H1 (cell line): Measurements from ENCODE around the gene CMTM3. TPM values are rescaled to one million over a fixed set of nuclear protein-coding genes. Genes with fewer than 3 reads are reported as not detected.
A peak's percentile ranks its signal among the peaks of the same experiment; 100 is the strongest.

ENCODE experiments used
- CTCF ChIA-PET: fragments of 300-600 bp; sonication (Branson Sonifier 250); formaldehyde crosslinking; loops from one replicate; lab custom pipeline; 2021; ENCODE audit not compliant: partially characterized antibody; lab: Charles Lee
- POLR2A ChIA-PET: fragments of 300-600 bp; sonication (Branson Sonifier 250); formaldehyde crosslinking; loops from one replicate; lab custom pipeline; 2021; ENCODE audit warnings: inconsistent platforms; ENCODE audit not compliant: partially characterized antibody; lab: Charles Lee
- DNase-seq, 2 experiments: peaks; one replicate each; pipeline versions ENCODE4 v3.0.0 to v3.0.0-alpha.2; 2010 to 2022; ENCODE audit warnings: low spot score in 2 of 2, low read depth in 1 of 2, mixed read lengths in 1 of 2
- FAIRE-seq: peaks from 2 replicates; lab custom pipeline; 2011; peaks lifted over from hg19 to GRCh38; lab: Jason Lieb, UNC
- H2AFZ ChIP-seq: 2 replicates; pipeline ENCODE4 v1.8.1; 2012; ENCODE audit warnings: low read length, inconsistent platforms
- H2AK5ac ChIP-seq: 2 replicates; pipeline ENCODE4 v1.6.1; 2013; ENCODE audit warnings: low read depth, low read length
- H2BK120ac ChIP-seq: replicated peaks from 2 replicates; pipeline ENCODE3; 2013; ENCODE audit warnings: low read depth, low read length, inconsistent platforms
- H2BK12ac ChIP-seq: 2 replicates; pipeline ENCODE4 v1.6.1; 2013; ENCODE audit warnings: low read depth, low read length
- H2BK15ac ChIP-seq: 2 replicates; pipeline ENCODE4 v1.6.1; 2013; ENCODE audit warnings: low read length
- H2BK20ac ChIP-seq: 2 replicates; pipeline ENCODE4 v1.6.1; 2013; ENCODE audit warnings: low read length
- H2BK5ac ChIP-seq: 2 replicates; pipeline ENCODE4 v1.6.1; 2013; ENCODE audit warnings: low read depth, low read length
- H3K14ac ChIP-seq: 2 replicates; pipeline ENCODE4 v1.6.1; 2013; ENCODE audit warnings: inconsistent platforms; ENCODE audit not compliant: insufficient read length
- H3K18ac ChIP-seq: 2 replicates; pipeline ENCODE4 v1.6.1; 2013; ENCODE audit warnings: low read length; ENCODE audit errors: extremely low read depth
- H3K23ac ChIP-seq: 2 replicates; pipeline ENCODE4 v1.6.1; 2013; ENCODE audit warnings: inconsistent platforms; ENCODE audit not compliant: insufficient read length
- H3K23me2 ChIP-seq: 2 replicates; pipeline ENCODE4 v1.6.1; 2013; ENCODE audit warnings: low read depth, low read length
- H3K27ac ChIP-seq: 2 replicates; pipeline ENCODE4 v1.6.1; 2011; ENCODE audit warnings: low read depth, low read length, inconsistent platforms
- H3K27me3 ChIP-seq, 4 experiments: replicated peaks in 1 of 4; 1 replicate in 1 of 4; 2 replicates in 3 of 4; pipeline versions ENCODE4 v1.6.1 to v1.8.1; 2011 to 2013; ENCODE audit warnings: low read length in 3 of 4, mild to moderate bottlenecking in 3 of 4, inconsistent platforms in 2 of 4, mixed read lengths in 2 of 4, moderate library complexity in 1 of 4; ENCODE audit not compliant: control insufficient read depth in 3 of 4, insufficient read depth in 3 of 4; ENCODE audit errors: extremely low read depth in 1 of 4
- H3K36me3 ChIP-seq, 4 experiments: 2 replicates each; pipeline versions ENCODE4 v1.6.1 to v1.8.1; 2011 to 2013; ENCODE audit warnings: mild to moderate bottlenecking in 4 of 4, low read length in 3 of 4, moderate library complexity in 2 of 4, control low read depth in 1 of 4, inconsistent platforms in 1 of 4; ENCODE audit not compliant: insufficient read depth in 4 of 4, control insufficient read depth in 2 of 4
- H3K4ac ChIP-seq: replicated peaks from 2 replicates; pipeline ENCODE3; 2013; ENCODE audit warnings: low read length, low read depth, mixed read lengths, inconsistent platforms; ENCODE audit not compliant: insufficient read length
- H3K4me1 ChIP-seq, 4 experiments: replicated peaks in 1 of 4; 1 replicate in 1 of 4; 2 replicates in 3 of 4; pipeline versions ENCODE4 v1.6.1 to v1.8.1; 2011 to 2013; ENCODE audit warnings: low read length in 3 of 4, inconsistent platforms in 2 of 4, mixed read lengths in 1 of 4; ENCODE audit not compliant: insufficient read depth in 4 of 4, control insufficient read depth in 3 of 4
- H3K4me2 ChIP-seq, 2 experiments: 2 replicates each; pipeline versions ENCODE4 v1.6.1 to v1.8.1; 2011 to 2013; ENCODE audit warnings: low read depth in 2 of 2, low read length in 2 of 2, control low read depth in 1 of 2, inconsistent platforms in 1 of 2, mild to moderate bottlenecking in 1 of 2; ENCODE audit not compliant: insufficient read depth in 1 of 2
- H3K4me3 ChIP-seq, 4 experiments: fragments of 200-600, 300-600 bp in 1 of 4; sonication (generic), shearing (Covaris generic), sonication (Bioruptor Twin) in 1 of 4; 2 replicates each; pipeline versions ENCODE4 v1.5.1 to v1.8.1; 2011 to 2016; ENCODE audit warnings: low read length in 4 of 4, low read depth in 3 of 4, control low read depth in 2 of 4, inconsistent platforms in 2 of 4, mild to moderate bottlenecking in 2 of 4, mixed read lengths in 1 of 4, moderate library complexity in 1 of 4; ENCODE audit not compliant: insufficient read depth in 2 of 4; ENCODE audit errors: extremely low read depth in 1 of 4
- H3K56ac ChIP-seq: replicated peaks from 2 replicates; pipeline ENCODE3; 2013; ENCODE audit warnings: low read depth, mild to moderate bottlenecking, mixed read lengths, low read length, inconsistent platforms; ENCODE audit not compliant: insufficient read length
- H3K79me1 ChIP-seq: 2 replicates; pipeline ENCODE4 v1.6.1; 2013; ENCODE audit warnings: low read depth, low read length, control low read depth
- H3K79me2 ChIP-seq, 2 experiments: 2 replicates each; pipeline versions ENCODE4 v1.6.1 to v1.8.1; 2012 to 2013; ENCODE audit warnings: low read length in 2 of 2, mild to moderate bottlenecking in 2 of 2, inconsistent platforms in 1 of 2; ENCODE audit not compliant: insufficient read depth in 2 of 2, control insufficient read depth in 1 of 2
- H3K9ac ChIP-seq, 4 experiments: replicated peaks in 1 of 4; 1 replicate in 1 of 4; 2 replicates in 3 of 4; pipeline versions ENCODE4 v1.6.1 to v1.8.1; 2011 to 2013; ENCODE audit warnings: low read depth in 3 of 4, low read length in 3 of 4, control low read depth in 2 of 4, mild to moderate bottlenecking in 2 of 4, moderate library complexity in 2 of 4, inconsistent platforms in 1 of 4; ENCODE audit errors: extremely low read depth in 1 of 4
- H3K9me3 ChIP-seq, 2 experiments: 2 replicates each; pipeline versions ENCODE4 v1.6.1 to v1.8.1; 2012 to 2013; ENCODE audit warnings: mild to moderate bottlenecking in 2 of 2, moderate library complexity in 2 of 2, control low read depth in 1 of 2, inconsistent platforms in 1 of 2, low read depth in 1 of 2, low read length in 1 of 2, mixed read lengths in 1 of 2; ENCODE audit not compliant: insufficient read depth in 2 of 2
- H4K20me1 ChIP-seq, 2 experiments: replicated peaks in 1 of 2; 2 replicates each; pipeline versions ENCODE3 to v1.8.1; 2011 to 2013; ENCODE audit warnings: inconsistent platforms in 2 of 2, low read length in 2 of 2, mild to moderate bottlenecking in 1 of 2; ENCODE audit not compliant: insufficient read depth in 2 of 2, control insufficient read depth in 1 of 2
- H4K5ac ChIP-seq: 2 replicates; pipeline ENCODE4 v1.6.1; 2013; ENCODE audit warnings: low read length, low read depth, mixed read lengths, inconsistent platforms; ENCODE audit not compliant: insufficient read length
- H4K8ac ChIP-seq: 2 replicates; pipeline ENCODE4 v1.8.0; 2013; ENCODE audit warnings: mild to moderate bottlenecking, moderate library complexity, low read length, inconsistent platforms; ENCODE audit not compliant: insufficient read depth; ENCODE audit errors: extremely low read depth
- H4K91ac ChIP-seq: replicated peaks from 2 replicates; pipeline ENCODE3; 2013; ENCODE audit warnings: low read length, mixed read lengths, inconsistent platforms; ENCODE audit not compliant: insufficient read length
- ASH2L ChIP-seq: fragments of 200-600, 300-600 bp; sonication (generic); IDR thresholded peaks from one replicate; pipeline ENCODE4 v1.7.1; 2017; ENCODE audit warnings: low read length
- CTBP2 ChIP-seq: IDR thresholded peaks from 2 replicates; pipeline ENCODE4 v1.7.0; 2011; ENCODE audit warnings: borderline replicate concordance, mild to moderate bottlenecking, moderate library complexity, mixed read lengths, low read length; ENCODE audit not compliant: insufficient read depth, insufficient read length
- KDM1A ChIP-seq: fragments of 200-600, 300-600 bp; sonication (generic); IDR thresholded peaks from 2 replicates; pipeline ENCODE4 v1.7.1; 2016; ENCODE audit warnings: mild to moderate bottlenecking, low read length, borderline replicate concordance
- SIN3A ChIP-seq, 2 experiments: IDR thresholded peaks in 1 of 2; conservative IDR thresholded peaks in 1 of 2; 2 replicates each; pipeline ENCODE4 v1.6.1; 2011 to 2012; ENCODE audit warnings: low read length in 2 of 2, improper control_type of control experiment in 1 of 2, low read depth in 1 of 2, mild to moderate bottlenecking in 1 of 2
- WGBS, 2 experiments: shearing (Covaris generic) in 1 of 2; methylation state at CpG; one replicate each; pipeline versions ENCODE4 v1.1.6 to v1.1.7; 2013 to 2015; ENCODE audit warnings: low lambda C conversion rate in 2 of 2, mixed read lengths in 2 of 2, inconsistent platforms in 1 of 2, low coverage in 1 of 2, missing lambda C conversion rate in 1 of 2; ENCODE audit not compliant: insufficient replicate concordance in 2 of 2, insufficient coverage in 1 of 2, insufficient read length in 1 of 2; ENCODE audit errors: extremely low coverage in 1 of 2, missing lambda C conversion rate in 1 of 2; 5-methylcytosine and 5-hydroxymethylcytosine counted together
- polyA plus RNA-seq, 7 experiments: library from polyadenylated mRNA; depleted of rRNA in 3 of 7; stranded (reverse) in 5 of 7; unstranded in 2 of 7; fragments of >200 nt in 5 of 7; fragments of 200-250 nt in 2 of 7; gene quantifications; 1 replicate in 5 of 7; 2 replicates in 1 of 7; 4 replicates in 1 of 7; pipeline versions ENCODE4 v1.2.1 to v1.2.3, GENCODE V29; 2011 to 2013; ENCODE audit warnings: missing spikeins in 2 of 7, mixed read lengths in 2 of 7
- total RNA-seq: library from RNA; stranded (reverse); fragmentation: NEBNext Ultra II Directional; extraction: Animal tissue kit (Norgen Biotek cat#: 25700); gene quantifications from 2 replicates; pipeline ENCODE4 v1.2.1, GENCODE V29; 2021

The CMTM3 gene
- total and polyA plus RNA-seq, 2 of the 8 experiments (the other 6 are each of a cell fraction or from before 2014, with no cell fraction given), result 24.7 to 24.8 TPM

DNA sequence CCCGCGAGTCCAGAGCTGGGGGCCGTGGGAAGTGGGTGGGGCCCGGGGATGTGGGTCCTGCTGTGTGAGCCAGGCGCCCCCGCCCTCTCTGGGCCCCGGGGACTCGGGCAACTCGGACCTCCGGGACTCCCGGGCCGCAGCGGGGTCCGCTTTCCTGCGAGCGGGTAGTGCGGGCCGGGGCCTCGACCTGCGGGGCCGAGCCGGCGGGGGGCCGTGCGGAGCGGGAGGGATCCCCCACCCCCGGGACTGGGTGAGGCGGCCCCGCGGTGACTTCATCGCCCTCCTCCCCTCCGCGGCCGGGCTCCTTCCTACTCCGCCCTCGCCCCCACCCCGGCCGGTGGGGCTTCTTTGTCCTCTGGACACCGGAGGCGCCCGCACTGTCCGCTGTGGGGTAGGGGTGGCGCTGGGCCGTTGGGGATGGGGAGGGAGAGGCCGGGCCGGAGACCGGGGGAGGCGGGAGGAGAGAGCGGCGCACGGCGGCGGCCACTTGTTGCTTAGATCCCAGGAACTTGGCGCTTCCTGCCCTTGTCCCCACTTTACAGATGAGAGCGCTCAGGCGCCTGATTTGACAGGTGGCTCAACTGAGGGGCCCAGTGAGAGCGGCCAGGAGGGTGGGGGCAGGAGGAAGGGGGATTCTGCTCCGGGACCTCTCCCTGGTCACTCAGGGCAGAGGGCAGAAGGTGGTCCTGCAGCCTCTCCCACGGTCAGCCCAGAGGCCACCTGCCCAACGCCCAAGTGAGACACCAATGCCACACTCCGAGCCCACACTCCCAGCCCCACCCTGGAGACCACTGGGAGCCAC lies 874 bp downstream of the CMTM3 start:
- POLR2A ChIA-PET, result no interaction called here
- FAIRE-seq, result no peak
- WGBS, 2 experiments, result 17% methylated on average over 19 of the region's 61 CpGs; no CpG with 5 or more reads in 1 of the 2 experiments

More for the DNA sequence above, 874 bp downstream of the CMTM3 start:
- Histone ChIP-seq H3K9ac (peak overlapping the region in 2 of 4 experiments; percentile 24 to 45; a peak in 1 of 7 replicates), H2BK20ac (no peak overlapping the region), H2BK120ac (no peak overlapping the region), H3K9me3 (no peaks in the 10 kb centered on the region), H3K27ac (no peak overlapping the region), H4K20me1 (peaks cover 1 to 13% of the 10 kb centered on the region in 2 experiments), H3K36me3 (peaks cover 3 to 8% (median 7%) of the 10 kb centered on the region in 4 experiments; a peak in 4 of 8 replicates), H3K27me3 (no peaks in the 10 kb centered on the region), H2AK5ac (peak overlapping the region; percentile 69; the same call in 1 of the 2 replicates), H4K5ac (no peak overlapping the region), H3K4me1 (peaks cover 0 to 27% (median 13%) of the 10 kb centered on the region in 4 experiments; a peak in 6 of 7 replicates), H2AFZ (no peak overlapping the region), H4K8ac (0 out of 2 replicates have a peak overlapping the region, but pooled peaks have one; percentile 14), H3K23ac (no peak overlapping the region), H4K91ac (no peak overlapping the region), H3K18ac (peak overlapping the region; percentile 19), H3K79me2 (peaks cover 0 to 3% of the 10 kb centered on the region in 2 experiments; a peak in 2 of 4 replicates), H3K4me2 (peak overlapping the region; percentile 47 to 68), H3K4ac (peak overlapping the region; percentile 71), H2BK15ac (0 out of 2 replicates have a peak overlapping the region, but pooled peaks have one; percentile 29), H2BK5ac (no peak overlapping the region), H2BK12ac (peak overlapping the region; percentile 60; the same call in 1 of the 2 replicates), H3K14ac (no peak overlapping the region), H3K4me3 (peak overlapping the region; percentile 53 to 96 (median 54)), H3K79me1 (peaks cover 5% of the 10 kb centered on the region; the same call in 1 of the 2 replicates), H3K23me2 (peaks cover 7% of the 10 kb centered on the region), H3K56ac (no peak overlapping the region)
- TF ChIP-seq KDM1A (peak; percentile 52; the same call in 1 of the 2 replicates), SIN3A (conservative IDR thresholded peaks at IDR 0.05 in 1 of 2, IDR thresholded peaks at IDR 0.05 in 1 of 2; ENCODE audit: low read depth in 1 of 2, low read length in 2 of 2) (0 out of 4 replicates have a peak, but pooled peaks of 1 of the 2 experiments have one; percentile 33), ASH2L (peak; percentile 40), CTBP2 (no peak)
- DNase-seq, result peak in 1 of 2 experiments; percentile 66
- CTCF ChIA-PET, result no interaction called here
